Esophagus muscularis mucosa (tissue), 3 donors: Measurements from ENCODE around the gene SPACA7.

Experiments used
- POLR2A ChIP-seq: fragments of 450-650 bp; IDR thresholded peaks from one replicate; pipeline ENCODE4 v1.6.1; 2017; ENCODE audit warnings: antibody characterized with exemption, moderate library complexity, mild to moderate bottlenecking, low read depth
- POLR2AphosphoS5 ChIP-seq, 2 donors: sonication (generic); formaldehyde crosslinking; IDR thresholded peaks; one replicate each; pipeline ENCODE4 v1.6.1; 2017; ENCODE audit warnings: antibody characterized with exemption in 2 of 2
- TF ChIP-seq, protein P1 (sequence below), 3 experiments: fragments of 200-600 bp in 2 of 3; fragments of 450-650 bp in 1 of 3; sonication (generic) in 2 of 3; IDR thresholded peaks; one replicate each; pipeline ENCODE4 v1.5.1; 2017 to 2019; ENCODE audit warnings: antibody characterized with exemption in 3 of 3, mild to moderate bottlenecking in 2 of 3, moderate library complexity in 1 of 3

DNA sequence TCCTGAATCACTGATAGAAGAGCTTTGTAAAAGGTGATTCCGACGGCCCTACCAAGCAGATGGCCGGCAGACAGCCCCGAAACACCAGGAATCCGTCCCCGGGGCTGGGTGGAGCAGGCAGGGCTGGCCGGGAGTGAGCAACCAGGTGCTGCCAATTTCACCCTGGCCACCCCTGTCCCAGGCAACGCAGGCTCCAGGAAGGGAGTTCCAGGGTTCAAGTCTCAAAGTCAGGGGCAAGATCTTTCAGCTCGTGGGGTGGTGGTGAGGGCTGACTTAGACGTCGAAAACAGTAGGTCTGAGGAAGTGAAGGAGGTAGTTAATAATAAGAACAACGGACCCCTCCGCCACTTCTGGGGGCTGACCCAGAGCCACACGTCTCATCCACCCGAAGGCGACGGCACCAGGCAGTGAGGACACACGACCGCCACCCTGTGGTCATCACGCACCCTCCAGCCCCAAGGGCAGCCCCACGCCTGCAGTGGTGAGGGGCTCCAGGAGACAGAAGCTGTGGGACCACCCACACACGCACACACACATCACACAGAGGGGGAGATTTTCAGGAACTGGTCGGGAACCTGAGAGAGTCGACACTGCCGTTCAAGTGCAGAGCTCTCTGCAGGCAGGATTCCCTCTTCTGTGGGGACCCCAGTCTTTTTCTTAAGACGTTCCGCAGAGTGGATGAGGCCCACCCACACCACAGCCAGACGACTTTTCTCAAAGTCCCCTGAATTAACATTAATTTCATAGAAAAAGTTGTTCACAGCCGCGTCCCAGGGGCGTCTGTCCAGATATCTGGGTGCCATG lies 67.2 kb downstream of the SPACA7 start:
- no peak for TF ChIP-seq POLR2A
- no peak for TF ChIP-seq POLR2AphosphoS5 (IDR thresholded peaks at IDR 0.05)
- TF ChIP-seq, protein P1, sequence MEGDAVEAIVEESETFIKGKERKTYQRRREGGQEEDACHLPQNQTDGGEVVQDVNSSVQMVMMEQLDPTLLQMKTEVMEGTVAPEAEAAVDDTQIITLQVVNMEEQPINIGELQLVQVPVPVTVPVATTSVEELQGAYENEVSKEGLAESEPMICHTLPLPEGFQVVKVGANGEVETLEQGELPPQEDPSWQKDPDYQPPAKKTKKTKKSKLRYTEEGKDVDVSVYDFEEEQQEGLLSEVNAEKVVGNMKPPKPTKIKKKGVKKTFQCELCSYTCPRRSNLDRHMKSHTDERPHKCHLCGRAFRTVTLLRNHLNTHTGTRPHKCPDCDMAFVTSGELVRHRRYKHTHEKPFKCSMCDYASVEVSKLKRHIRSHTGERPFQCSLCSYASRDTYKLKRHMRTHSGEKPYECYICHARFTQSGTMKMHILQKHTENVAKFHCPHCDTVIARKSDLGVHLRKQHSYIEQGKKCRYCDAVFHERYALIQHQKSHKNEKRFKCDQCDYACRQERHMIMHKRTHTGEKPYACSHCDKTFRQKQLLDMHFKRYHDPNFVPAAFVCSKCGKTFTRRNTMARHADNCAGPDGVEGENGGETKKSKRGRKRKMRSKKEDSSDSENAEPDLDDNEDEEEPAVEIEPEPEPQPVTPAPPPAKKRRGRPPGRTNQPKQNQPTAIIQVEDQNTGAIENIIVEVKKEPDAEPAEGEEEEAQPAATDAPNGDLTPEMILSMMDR (IDR thresholded peaks at IDR 0.05) = no peak
